Kidney capillary endothelial cell (primary cell): Measurements from ENCODE around the gene SNAI3.

Experiments
- DNase-seq: peaks from one replicate; pipeline ENCODE4 v3.0.0-alpha.2; 2018; ENCODE audit warnings: low spot score

SNAI3 gene

GRCh38 chr16:88633684-88634140 lies 52.6 kb downstream of the SNAI3 start:
- DNase-seq, result no peak

GRCh38 chr16:88632587-88632930 lies 53.7 kb downstream of the SNAI3 start:
- no peak for DNase-seq

- no peak for DNase-seq
These were observed 54.3 kb downstream of the SNAI3 start for GRCh38 chr16:88631920-88632586.

GRCh38 chr16:88631384-88631783 lies 54.9 kb downstream of the SNAI3 start:
- no peak for DNase-seq

- DNase-seq, result no peak
These were observed 55.4 kb downstream of the SNAI3 start for GRCh38 chr16:88630941-88631340.

DNA sequence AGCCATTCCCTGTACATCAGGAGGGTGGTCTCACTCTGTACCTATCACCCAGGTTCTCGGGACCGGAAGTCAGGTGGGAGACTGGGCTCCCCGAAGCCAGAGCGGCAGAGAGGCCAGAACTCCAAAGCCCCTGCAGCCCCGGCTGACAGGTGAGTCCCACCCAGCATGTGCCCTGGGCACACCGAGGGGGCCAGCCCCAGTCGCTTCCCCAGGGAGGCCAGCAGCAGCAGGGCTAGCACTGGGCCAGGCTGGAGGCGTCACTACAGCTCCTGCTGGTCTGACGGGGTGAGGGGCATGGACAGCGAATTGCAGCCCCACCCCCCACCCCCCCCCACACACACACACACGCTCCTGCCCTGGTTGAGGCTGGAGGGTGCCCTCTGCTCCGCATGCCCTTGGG lies 55.9 kb downstream of the SNAI3 start:
- no peak for DNase-seq

DNA sequence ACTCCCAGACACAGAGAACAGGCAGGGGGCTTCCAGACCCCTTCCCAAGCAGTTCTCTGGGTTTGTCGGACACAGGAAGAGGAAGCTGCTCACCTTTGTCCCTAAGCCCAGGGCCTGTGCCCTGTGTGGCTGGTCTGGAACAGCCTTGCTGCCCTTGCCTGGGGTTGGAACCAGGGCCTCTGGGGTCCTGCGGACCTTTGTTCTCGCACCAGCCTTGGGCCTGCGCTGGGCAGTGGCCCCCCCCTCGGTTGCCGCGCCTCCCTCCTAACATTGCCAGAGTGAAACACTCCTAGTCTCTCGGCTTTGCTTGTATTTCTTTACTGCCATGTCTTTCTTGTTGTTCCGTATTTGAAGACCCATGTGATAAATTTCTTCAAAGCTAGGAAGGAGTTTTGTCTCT lies 56.5 kb downstream of the SNAI3 start:
- DNase-seq, result no peak

- DNase-seq, result peak; percentile 46
These were observed 57.8 kb downstream of the SNAI3 start for GRCh38 chr16:88628512-88628974.
